ENCODE data around the gene AVP. TPM values are rescaled to one million over a fixed set of nuclear protein-coding genes. Genes with fewer than 3 reads are reported as not detected.

AVP gene
- total and polyA plus RNA-seq, 4 donors = 2.5 TPM; not detected in 3

DNA sequence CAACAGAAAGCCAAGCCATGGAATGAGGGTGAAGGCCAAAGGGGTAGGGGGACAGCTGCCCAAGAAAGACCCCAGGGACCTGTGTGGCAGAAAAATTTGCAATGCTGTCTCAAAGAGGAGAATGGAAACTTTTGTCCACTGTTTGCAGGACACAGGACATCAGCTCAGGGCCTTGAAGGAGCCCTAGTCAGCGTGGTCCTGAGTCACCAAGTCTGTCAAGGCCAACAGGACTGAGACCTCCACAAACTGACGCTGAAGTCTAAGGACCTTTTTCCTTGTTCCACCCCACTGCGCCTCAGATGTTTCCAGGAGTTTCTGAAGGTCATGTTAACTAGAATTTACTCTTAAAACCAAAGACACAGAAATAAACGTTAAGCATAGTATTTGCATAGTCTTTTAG lies 31.8 kb upstream of the AVP start:
- peaks cover 2 to 14% (median 9%) of the 10 kb centered on the region in 4 donors for H3K4me1 ChIP-seq (ENCODE audit: control insufficient read depth in 4 of 4, insufficient read depth in 4 of 4, low read length in 3 of 4)
- peaks cover 0 to 8% (median under 1%) of the 10 kb centered on the region in 4 donors for H3K36me3 ChIP-seq (ENCODE audit: control insufficient read depth in 4 of 4, insufficient read depth in 3 of 4, low read depth in 1 of 4, low read length in 3 of 4)
- no peak for TF ChIP-seq RAD21 (IDR thresholded peaks at IDR 0.05)
- no peak for TF ChIP-seq TAF1 (conservative IDR thresholded peaks at IDR 0.05)
- TF ChIP-seq, protein P1, sequence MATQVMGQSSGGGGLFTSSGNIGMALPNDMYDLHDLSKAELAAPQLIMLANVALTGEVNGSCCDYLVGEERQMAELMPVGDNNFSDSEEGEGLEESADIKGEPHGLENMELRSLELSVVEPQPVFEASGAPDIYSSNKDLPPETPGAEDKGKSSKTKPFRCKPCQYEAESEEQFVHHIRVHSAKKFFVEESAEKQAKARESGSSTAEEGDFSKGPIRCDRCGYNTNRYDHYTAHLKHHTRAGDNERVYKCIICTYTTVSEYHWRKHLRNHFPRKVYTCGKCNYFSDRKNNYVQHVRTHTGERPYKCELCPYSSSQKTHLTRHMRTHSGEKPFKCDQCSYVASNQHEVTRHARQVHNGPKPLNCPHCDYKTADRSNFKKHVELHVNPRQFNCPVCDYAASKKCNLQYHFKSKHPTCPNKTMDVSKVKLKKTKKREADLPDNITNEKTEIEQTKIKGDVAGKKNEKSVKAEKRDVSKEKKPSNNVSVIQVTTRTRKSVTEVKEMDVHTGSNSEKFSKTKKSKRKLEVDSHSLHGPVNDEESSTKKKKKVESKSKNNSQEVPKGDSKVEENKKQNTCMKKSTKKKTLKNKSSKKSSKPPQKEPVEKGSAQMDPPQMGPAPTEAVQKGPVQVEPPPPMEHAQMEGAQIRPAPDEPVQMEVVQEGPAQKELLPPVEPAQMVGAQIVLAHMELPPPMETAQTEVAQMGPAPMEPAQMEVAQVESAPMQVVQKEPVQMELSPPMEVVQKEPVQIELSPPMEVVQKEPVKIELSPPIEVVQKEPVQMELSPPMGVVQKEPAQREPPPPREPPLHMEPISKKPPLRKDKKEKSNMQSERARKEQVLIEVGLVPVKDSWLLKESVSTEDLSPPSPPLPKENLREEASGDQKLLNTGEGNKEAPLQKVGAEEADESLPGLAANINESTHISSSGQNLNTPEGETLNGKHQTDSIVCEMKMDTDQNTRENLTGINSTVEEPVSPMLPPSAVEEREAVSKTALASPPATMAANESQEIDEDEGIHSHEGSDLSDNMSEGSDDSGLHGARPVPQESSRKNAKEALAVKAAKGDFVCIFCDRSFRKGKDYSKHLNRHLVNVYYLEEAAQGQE (IDR thresholded peaks at IDR 0.05) = no peak
- no peak for TF ChIP-seq FOXA1 (IDR thresholded peaks at IDR 0.05)
- TF ChIP-seq, protein P2, sequence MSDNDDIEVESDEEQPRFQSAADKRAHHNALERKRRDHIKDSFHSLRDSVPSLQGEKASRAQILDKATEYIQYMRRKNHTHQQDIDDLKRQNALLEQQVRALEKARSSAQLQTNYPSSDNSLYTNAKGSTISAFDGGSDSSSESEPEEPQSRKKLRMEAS (IDR thresholded peaks at IDR 0.05) = no peak
- no peak for TF ChIP-seq EGR1 (IDR thresholded peaks at IDR 0.05; ENCODE audit: low read depth in 2 of 2)
- TF ChIP-seq RXRA (IDR thresholded peaks at IDR 0.05) = no peak
- TF ChIP-seq, protein P3, sequence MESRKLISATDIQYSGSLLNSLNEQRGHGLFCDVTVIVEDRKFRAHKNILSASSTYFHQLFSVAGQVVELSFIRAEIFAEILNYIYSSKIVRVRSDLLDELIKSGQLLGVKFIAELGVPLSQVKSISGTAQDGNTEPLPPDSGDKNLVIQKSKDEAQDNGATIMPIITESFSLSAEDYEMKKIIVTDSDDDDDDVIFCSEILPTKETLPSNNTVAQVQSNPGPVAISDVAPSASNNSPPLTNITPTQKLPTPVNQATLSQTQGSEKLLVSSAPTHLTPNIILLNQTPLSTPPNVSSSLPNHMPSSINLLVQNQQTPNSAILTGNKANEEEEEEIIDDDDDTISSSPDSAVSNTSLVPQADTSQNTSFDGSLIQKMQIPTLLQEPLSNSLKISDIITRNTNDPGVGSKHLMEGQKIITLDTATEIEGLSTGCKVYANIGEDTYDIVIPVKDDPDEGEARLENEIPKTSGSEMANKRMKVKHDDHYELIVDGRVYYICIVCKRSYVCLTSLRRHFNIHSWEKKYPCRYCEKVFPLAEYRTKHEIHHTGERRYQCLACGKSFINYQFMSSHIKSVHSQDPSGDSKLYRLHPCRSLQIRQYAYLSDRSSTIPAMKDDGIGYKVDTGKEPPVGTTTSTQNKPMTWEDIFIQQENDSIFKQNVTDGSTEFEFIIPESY (IDR thresholded peaks at IDR 0.05) = no peak
- TF ChIP-seq GABPA (IDR thresholded peaks at IDR 0.05 in 1 of 2, conservative IDR thresholded peaks at IDR 0.05 in 1 of 2) = no peak
- TF ChIP-seq, protein P4, sequence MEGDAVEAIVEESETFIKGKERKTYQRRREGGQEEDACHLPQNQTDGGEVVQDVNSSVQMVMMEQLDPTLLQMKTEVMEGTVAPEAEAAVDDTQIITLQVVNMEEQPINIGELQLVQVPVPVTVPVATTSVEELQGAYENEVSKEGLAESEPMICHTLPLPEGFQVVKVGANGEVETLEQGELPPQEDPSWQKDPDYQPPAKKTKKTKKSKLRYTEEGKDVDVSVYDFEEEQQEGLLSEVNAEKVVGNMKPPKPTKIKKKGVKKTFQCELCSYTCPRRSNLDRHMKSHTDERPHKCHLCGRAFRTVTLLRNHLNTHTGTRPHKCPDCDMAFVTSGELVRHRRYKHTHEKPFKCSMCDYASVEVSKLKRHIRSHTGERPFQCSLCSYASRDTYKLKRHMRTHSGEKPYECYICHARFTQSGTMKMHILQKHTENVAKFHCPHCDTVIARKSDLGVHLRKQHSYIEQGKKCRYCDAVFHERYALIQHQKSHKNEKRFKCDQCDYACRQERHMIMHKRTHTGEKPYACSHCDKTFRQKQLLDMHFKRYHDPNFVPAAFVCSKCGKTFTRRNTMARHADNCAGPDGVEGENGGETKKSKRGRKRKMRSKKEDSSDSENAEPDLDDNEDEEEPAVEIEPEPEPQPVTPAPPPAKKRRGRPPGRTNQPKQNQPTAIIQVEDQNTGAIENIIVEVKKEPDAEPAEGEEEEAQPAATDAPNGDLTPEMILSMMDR (IDR thresholded peaks at IDR 0.05; ENCODE audit: low read depth, low read length, missing input control) = no peak
- TF ChIP-seq HNF4A (conservative IDR thresholded peaks at IDR 0.05) = no peak
- TF ChIP-seq YY1 (IDR thresholded peaks at IDR 0.05) = no peak
- TF ChIP-seq HNF4G (IDR thresholded peaks at IDR 0.05) = no peak
- no peak for TF ChIP-seq FOXA2 (IDR thresholded peaks at IDR 0.05)
- TF ChIP-seq NR2F2 (IDR thresholded peaks at IDR 0.05) = no peak
- TF ChIP-seq, protein P5, sequence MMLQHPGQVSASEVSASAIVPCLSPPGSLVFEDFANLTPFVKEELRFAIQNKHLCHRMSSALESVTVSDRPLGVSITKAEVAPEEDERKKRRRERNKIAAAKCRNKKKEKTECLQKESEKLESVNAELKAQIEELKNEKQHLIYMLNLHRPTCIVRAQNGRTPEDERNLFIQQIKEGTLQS (IDR thresholded peaks at IDR 0.05) = no peak
- no peak for TF ChIP-seq JUND (IDR thresholded peaks at IDR 0.05)
- TF ChIP-seq SP1 (IDR thresholded peaks at IDR 0.05) = no peak
- H3K9ac ChIP-seq (ENCODE audit: low read depth in 1 of 2, low read length in 2 of 2) = no peak overlapping the region
- DNase-seq (ENCODE audit: low spot score) = no peak
- no peak overlapping the region for H3K27ac ChIP-seq (ENCODE audit: low read depth in 1 of 2, low read length in 2 of 2)
- no peaks in the 10 kb centered on the region for H3K27me3 ChIP-seq (ENCODE audit: control insufficient read depth in 4 of 4, insufficient read depth in 4 of 4, low read length in 3 of 4)
- H3K4me3 ChIP-seq (ENCODE audit: low read depth in 1 of 3, low read length in 3 of 3) = no peak overlapping the region
- 86% methylated on average over 4 of the region's 4 CpGs for WGBS
- no peaks in the 10 kb centered on the region for H3K9me3 ChIP-seq (ENCODE audit: control insufficient read depth in 4 of 4, low read length in 3 of 4)
